K562 (cell line): ENCODE data around the gene ANKRD13B. TPM values are rescaled to one million over a fixed set of nuclear protein-coding genes. Genes with fewer than 3 reads are reported as not detected.

Source experiments
- FOS ChIP-seq: IDR thresholded peaks from 3 replicates; pipeline ENCODE4 v1.6.1; 2011; ENCODE audit not compliant: insufficient read length; ENCODE audit errors: extremely low read depth
- GATAD2A ChIP-seq: fragments of 450-650 bp; IDR thresholded peaks from 2 replicates; pipeline ENCODE4 v1.6.1; 2017
- KDM1A ChIP-seq, 2 experiments: fragments of 450-650 bp; IDR thresholded peaks; 2 replicates each; pipeline ENCODE4 v1.6.1; 2016; ENCODE audit warnings: mild to moderate bottlenecking in 2 of 2
- MTA1 ChIP-seq: fragments of 450-650 bp; IDR thresholded peaks from 2 replicates; pipeline ENCODE4 v1.6.1; 2017; ENCODE audit warnings: borderline replicate concordance
- NR3C1 ChIP-seq: sonication (generic); formaldehyde crosslinking; IDR thresholded peaks from 2 replicates; pipeline ENCODE4 v1.8.1; 2022; ENCODE audit warnings: missing genetic modification reagents
- POLR3A ChIP-seq: IDR thresholded peaks from 2 replicates; pipeline ENCODE4 v1.6.1; 2011; ENCODE audit warnings: borderline replicate concordance, mild to moderate bottlenecking, moderate library complexity; ENCODE audit not compliant: insufficient read length, insufficient read depth; ENCODE audit errors: extremely low read depth
- RBM22 ChIP-seq: fragments of 200-400 bp; formaldehyde crosslinking; IDR thresholded peaks from 2 replicates; pipeline ENCODE4 v1.6.1; 2018; ENCODE audit warnings: low read length, low read depth; ENCODE audit not compliant: poor library complexity, severe bottlenecking
- RHOXF2B ChIP-seq: fragments of 250-450 bp; sonication (Bioruptor Pico); conservative IDR thresholded peaks from 2 replicates; pipeline ENCODE4 v1.5.1; 2021
- RREB1 ChIP-seq: fragments of 250-450 bp; sonication (Bioruptor Pico); IDR thresholded peaks from 2 replicates; pipeline ENCODE4 v1.4.0; 2020
- TAL1 ChIP-seq: fragments of 450-650 bp; IDR thresholded peaks from 2 replicates; pipeline ENCODE4 v1.6.1; 2016; ENCODE audit warnings: mild to moderate bottlenecking
- TFAP4 ChIP-seq: sonication (generic); formaldehyde crosslinking; IDR thresholded peaks from 2 replicates; pipeline ENCODE4 v1.8.0; 2022; ENCODE audit warnings: missing genetic modification reagents, mild to moderate bottlenecking, moderate library complexity, borderline replicate concordance
- YY1 ChIP-seq, 3 experiments: IDR thresholded peaks; 2 replicates each; pipeline ENCODE4 v1.6.1; 2011; ENCODE audit warnings: low read length in 2 of 3, mild to moderate bottlenecking in 2 of 3, moderate library complexity in 2 of 3, borderline replicate concordance in 1 of 3, control low read depth in 1 of 3, low read depth in 1 of 3; ENCODE audit not compliant: insufficient read depth in 3 of 3, insufficient replicate concordance in 2 of 3, control insufficient read depth in 1 of 3, insufficient read length in 1 of 3; ENCODE audit errors: extremely low read depth in 1 of 3
- polyA plus RNA-seq, 8 experiments: library from polyadenylated mRNA; depleted of rRNA in 4 of 8; stranded (reverse) in 5 of 8; unstranded in 3 of 8; fragments of >200 nt; fragmentation: Nextera tagmentation in 2 of 8; fragmentation: Illumina TruSeq in 1 of 8; extraction: Ambion mirVana in 2 of 8; extraction: Trizol in 1 of 8; gene quantifications; 2 replicates each; pipeline versions ENCODE4 v1.2.1 to v1.2.3, GENCODE V29; 2011 to 2014; ENCODE audit warnings: inconsistent platforms in 1 of 8, missing spikeins in 1 of 8
- total RNA-seq, 7 experiments: library from RNA; depleted of rRNA in 6 of 7; stranded (reverse); fragments of >200 nt in 6 of 7; fragmentation: Illumina TruSeq in 2 of 7; extraction: Trizol in 2 of 7; gene quantifications; 2 replicates each; pipeline versions ENCODE4 v1.2.1 to v1.2.3, GENCODE V29; 2011 to 2021; ENCODE audit warnings: low replicate concordance in 1 of 7
- TF ChIP-seq, protein P1 (sequence below): sonication (generic); formaldehyde crosslinking; IDR thresholded peaks from 2 replicates; pipeline ENCODE4 v1.8.1; 2023; ENCODE audit warnings: missing genetic modification reagents, mild to moderate bottlenecking, borderline replicate concordance

Gene ANKRD13B
- total and polyA plus RNA-seq, 9 of the 15 experiments (the other 6 are each of a cell fraction or from before 2014, with no cell fraction given): 0.15 to 28.1 (median 4.6) TPM

GRCh38 chr17:29618272-29619065 is 25.5 kb downstream of the ANKRD13B start (continued):
- TF ChIP-seq, protein P1, sequence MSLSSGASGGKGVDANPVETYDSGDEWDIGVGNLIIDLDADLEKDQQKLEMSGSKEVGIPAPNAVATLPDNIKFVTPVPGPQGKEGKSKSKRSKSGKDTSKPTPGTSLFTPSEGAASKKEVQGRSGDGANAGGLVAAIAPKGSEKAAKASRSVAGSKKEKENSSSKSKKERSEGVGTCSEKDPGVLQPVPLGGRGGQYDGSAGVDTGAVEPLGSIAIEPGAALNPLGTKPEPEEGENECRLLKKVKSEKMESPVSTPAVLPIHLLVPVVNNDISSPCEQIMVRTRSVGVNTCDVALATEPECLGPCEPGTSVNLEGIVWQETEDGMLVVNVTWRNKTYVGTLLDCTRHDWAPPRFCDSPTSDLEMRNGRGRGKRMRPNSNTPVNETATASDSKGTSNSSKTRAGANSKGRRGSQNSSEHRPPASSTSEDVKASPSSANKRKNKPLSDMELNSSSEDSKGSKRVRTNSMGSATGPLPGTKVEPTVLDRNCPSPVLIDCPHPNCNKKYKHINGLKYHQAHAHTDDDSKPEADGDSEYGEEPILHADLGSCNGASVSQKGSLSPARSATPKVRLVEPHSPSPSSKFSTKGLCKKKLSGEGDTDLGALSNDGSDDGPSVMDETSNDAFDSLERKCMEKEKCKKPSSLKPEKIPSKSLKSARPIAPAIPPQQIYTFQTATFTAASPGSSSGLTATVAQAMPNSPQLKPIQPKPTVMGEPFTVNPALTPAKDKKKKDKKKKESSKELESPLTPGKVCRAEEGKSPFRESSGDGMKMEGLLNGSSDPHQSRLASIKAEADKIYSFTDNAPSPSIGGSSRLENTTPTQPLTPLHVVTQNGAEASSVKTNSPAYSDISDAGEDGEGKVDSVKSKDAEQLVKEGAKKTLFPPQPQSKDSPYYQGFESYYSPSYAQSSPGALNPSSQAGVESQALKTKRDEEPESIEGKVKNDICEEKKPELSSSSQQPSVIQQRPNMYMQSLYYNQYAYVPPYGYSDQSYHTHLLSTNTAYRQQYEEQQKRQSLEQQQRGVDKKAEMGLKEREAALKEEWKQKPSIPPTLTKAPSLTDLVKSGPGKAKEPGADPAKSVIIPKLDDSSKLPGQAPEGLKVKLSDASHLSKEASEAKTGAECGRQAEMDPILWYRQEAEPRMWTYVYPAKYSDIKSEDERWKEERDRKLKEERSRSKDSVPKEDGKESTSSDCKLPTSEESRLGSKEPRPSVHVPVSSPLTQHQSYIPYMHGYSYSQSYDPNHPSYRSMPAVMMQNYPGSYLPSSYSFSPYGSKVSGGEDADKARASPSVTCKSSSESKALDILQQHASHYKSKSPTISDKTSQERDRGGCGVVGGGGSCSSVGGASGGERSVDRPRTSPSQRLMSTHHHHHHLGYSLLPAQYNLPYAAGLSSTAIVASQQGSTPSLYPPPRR (CRISPR knock-in tag): no peak
- TF ChIP-seq KDM1A (IDR thresholded peaks at IDR 0.05): no peak
- TF ChIP-seq TFAP4 (CRISPR knock-in tag): 0 out of 2 replicates have a peak, but pooled peaks have one; percentile 11
- no peak for TF ChIP-seq POLR3A
- no peak for TF ChIP-seq GATAD2A
- TF ChIP-seq RBM22: no peak
- no peak for TF ChIP-seq FOS
- no peak for TF ChIP-seq TAL1
- TF ChIP-seq NR3C1: no peak
- peak; percentile 0; the same call in 1 of the 2 replicates for TF ChIP-seq MTA1
- no peak for TF ChIP-seq YY1 (IDR thresholded peaks at IDR 0.05; ENCODE audit: borderline replicate concordance in 1 of 3, control insufficient read depth in 1 of 3, extremely low read depth in 1 of 3, insufficient read depth in 3 of 3, insufficient read length in 1 of 3, insufficient replicate concordance in 2 of 3, low read depth in 1 of 3, low read length in 2 of 3)
- no peak for TF ChIP-seq RREB1
- no peak for TF ChIP-seq RHOXF2B (CRISPR knock-in tag)
